Testis (tissue), 3 donors: Measurements from ENCODE around the gene ALDH1A3. TPM values are rescaled to one million over a fixed set of nuclear protein-coding genes. Genes with fewer than 3 reads are reported as not detected.

Source experiments
- DNase-seq: peaks from one replicate; pipeline ENCODE4 v3.0.0-alpha.2; 2019
- H3K27ac ChIP-seq, 2 donors: fragments of 200-600 bp; sonication (generic); one replicate each; pipeline ENCODE4 v1.5.1; 2019
- H3K27me3 ChIP-seq: fragments of 200-600 bp; sonication (generic); one replicate; pipeline ENCODE4 v1.5.1; 2019
- H3K36me3 ChIP-seq: fragments of 200-600 bp; sonication (generic); one replicate; pipeline ENCODE4 v1.5.1; 2017; ENCODE audit warnings: low read depth; ENCODE audit errors: missing control alignments
- H3K4me1 ChIP-seq: fragments of 200-600 bp; sonication (generic); one replicate; pipeline ENCODE4 v1.5.1; 2019
- H3K4me3 ChIP-seq, 2 donors: fragments of 200-600 bp; sonication (generic); one replicate each; pipeline ENCODE4 v1.5.1; 2017 to 2019
- H3K9me3 ChIP-seq: fragments of 200-600 bp; sonication (generic); one replicate; pipeline ENCODE4 v1.5.1; 2017
- POLR2A ChIP-seq: fragments of 450-650 bp; IDR thresholded peaks from one replicate; pipeline ENCODE4 v1.6.1; 2017; ENCODE audit warnings: antibody characterized with exemption, mild to moderate bottlenecking, moderate library complexity
- WGBS, 2 donors: methylation state at CpG; one replicate each; pipeline ENCODE4 v1.1.5; 2018; 5-methylcytosine and 5-hydroxymethylcytosine counted together
- intact Hi-C: fragments of 100-400 bp; cut with DNase I; formaldehyde crosslinking; loops from one replicate; pipeline ENCODE4 v1.15.1; 2023; ENCODE audit warnings: low total_unique reads
- polyA plus RNA-seq: library from polyadenylated mRNA; stranded (reverse); fragments of 350-450 nt; fragmentation: Illumina TruSeq; extraction: RNeasy Lipid Tissue Mini Kit (QIAGEN cat#74804); gene quantifications from one replicate; pipeline ENCODE4 v1.2.3, GENCODE V29; 2014; ENCODE audit warnings: low read depth, low replicate concordance; ENCODE audit not compliant: insufficient read depth
- total RNA-seq, 2 donors: library from RNA; depleted of rRNA; stranded (reverse); fragments of >200 nt; gene quantifications; one replicate each; pipeline ENCODE4 v1.2.3, GENCODE V29; 2016
- TF ChIP-seq, protein P1 (sequence below), 3 experiments: fragments of 450-650 bp in 2 of 3; fragments of 200-600 bp in 1 of 3; sonication (generic) in 1 of 3; IDR thresholded peaks; one replicate each; pipeline ENCODE4 v1.5.1; 2016 to 2019; ENCODE audit warnings: antibody characterized with exemption in 3 of 3, mild to moderate bottlenecking in 2 of 3, moderate library complexity in 1 of 3

ALDH1A3 gene
- total and polyA plus RNA-seq, 3 donors from 2014 or later = 29.5 to 69.9 (median 42.5) TPM

DNA sequence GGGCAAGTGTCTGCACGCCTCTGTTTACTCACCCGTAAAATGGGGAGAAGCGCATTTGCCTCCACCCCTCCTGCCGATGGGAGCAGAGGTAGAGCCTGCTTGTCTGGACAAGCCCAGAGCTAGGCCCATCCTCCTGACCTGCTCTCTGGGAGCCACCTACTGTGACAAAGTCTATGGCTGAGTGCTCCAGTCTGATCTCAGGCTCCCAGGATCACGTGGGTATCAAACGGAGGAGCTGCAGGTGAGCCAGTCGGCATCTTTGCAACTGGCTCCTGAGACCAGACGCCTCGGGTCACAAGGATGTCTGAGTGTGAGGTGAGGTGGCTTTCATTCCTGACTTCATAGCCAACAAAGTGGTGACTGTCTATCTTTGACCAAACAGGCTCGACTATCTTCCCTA is 2.1 kb upstream of the ALDH1A3 start:
- no peaks in the 10 kb centered on the region for H3K9me3 ChIP-seq
- no peaks in the 10 kb centered on the region for H3K36me3 ChIP-seq
- H3K4me1 ChIP-seq = no peaks in the 10 kb centered on the region
- intact Hi-C loops = loop anchor here (10.0 kb wide), 1 partner anchor 243 kb away; no protein-coding TSS in a partner anchor
- 68 to 79% methylated on average over 6 to 10 of the region's 10 CpGs for WGBS, 2 donors
- no peak overlapping the region for H3K27ac ChIP-seq
- no peak overlapping the region for H3K4me3 ChIP-seq
- H3K27me3 ChIP-seq = no peaks in the 10 kb centered on the region
- DNase-seq = no peak
- TF ChIP-seq, protein P1, sequence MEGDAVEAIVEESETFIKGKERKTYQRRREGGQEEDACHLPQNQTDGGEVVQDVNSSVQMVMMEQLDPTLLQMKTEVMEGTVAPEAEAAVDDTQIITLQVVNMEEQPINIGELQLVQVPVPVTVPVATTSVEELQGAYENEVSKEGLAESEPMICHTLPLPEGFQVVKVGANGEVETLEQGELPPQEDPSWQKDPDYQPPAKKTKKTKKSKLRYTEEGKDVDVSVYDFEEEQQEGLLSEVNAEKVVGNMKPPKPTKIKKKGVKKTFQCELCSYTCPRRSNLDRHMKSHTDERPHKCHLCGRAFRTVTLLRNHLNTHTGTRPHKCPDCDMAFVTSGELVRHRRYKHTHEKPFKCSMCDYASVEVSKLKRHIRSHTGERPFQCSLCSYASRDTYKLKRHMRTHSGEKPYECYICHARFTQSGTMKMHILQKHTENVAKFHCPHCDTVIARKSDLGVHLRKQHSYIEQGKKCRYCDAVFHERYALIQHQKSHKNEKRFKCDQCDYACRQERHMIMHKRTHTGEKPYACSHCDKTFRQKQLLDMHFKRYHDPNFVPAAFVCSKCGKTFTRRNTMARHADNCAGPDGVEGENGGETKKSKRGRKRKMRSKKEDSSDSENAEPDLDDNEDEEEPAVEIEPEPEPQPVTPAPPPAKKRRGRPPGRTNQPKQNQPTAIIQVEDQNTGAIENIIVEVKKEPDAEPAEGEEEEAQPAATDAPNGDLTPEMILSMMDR (IDR thresholded peaks at IDR 0.05) = no peak
- TF ChIP-seq POLR2A = no peak

DNA sequence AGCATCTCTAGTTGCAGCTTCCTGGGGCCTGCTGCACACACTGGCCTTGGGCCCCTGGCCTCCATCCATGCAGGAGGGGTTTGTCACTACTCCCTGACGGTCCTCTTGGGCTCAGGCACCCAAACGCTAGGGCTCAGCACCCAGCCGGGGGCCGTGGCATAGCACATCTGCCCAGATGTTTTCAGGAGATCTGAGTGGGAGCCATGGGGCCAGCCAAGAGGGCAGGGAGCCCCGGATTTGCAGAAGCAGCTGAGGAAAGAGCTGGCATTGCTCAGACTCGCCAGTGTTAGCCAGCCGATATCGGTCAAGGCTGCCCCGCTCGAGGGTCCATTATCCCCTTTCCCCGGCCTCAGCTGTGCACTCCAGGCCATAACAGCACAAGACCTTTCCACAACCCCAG is 1.5 kb upstream of the ALDH1A3 start:
- 34 to 50% methylated on average over 4 to 11 of the region's 11 CpGs for WGBS, 2 donors

DNA sequence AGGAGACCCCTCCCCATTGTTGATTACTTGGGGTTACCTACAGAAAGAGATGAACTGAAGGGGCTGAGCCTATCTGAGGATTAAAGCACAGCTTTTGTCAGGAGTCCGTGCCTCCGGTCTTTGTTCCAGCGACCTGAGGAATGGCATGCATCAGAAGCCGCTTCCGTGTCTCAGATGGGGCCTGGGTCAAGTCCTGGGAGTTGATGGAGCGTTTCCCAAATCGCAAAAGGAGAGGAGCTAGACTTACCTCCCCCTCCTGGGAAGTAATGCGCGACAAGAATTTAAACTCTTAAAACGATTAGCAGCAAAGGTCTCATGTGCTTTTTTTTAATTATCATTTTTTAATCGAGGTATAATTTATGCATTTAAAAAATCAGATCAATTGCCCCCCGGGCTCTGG is 983 bp upstream of the ALDH1A3 start:
- no peaks in the 10 kb centered on the region for H3K27me3 ChIP-seq
- H3K36me3 ChIP-seq = no peaks in the 10 kb centered on the region
- TF ChIP-seq POLR2A = no peak
- TF ChIP-seq, protein P1 (IDR thresholded peaks at IDR 0.05) = no peak
- H3K4me3 ChIP-seq = peak overlapping the region in 1 of 2 donors; percentile 63
- no peaks in the 10 kb centered on the region for H3K9me3 ChIP-seq
- peak overlapping the region in 1 of 2 donors; percentile 84 for H3K27ac ChIP-seq
- no peaks in the 10 kb centered on the region for H3K4me1 ChIP-seq
- no peak for DNase-seq
- intact Hi-C loops = loop anchor here (10.0 kb wide), 1 partner anchor 244 kb away; no protein-coding TSS in a partner anchor
- WGBS, 2 donors = 23 to 32% methylated on average over 12 of the region's 12 CpGs

More for the DNA sequence above, 1.5 kb upstream of the ALDH1A3 start:
- DNase-seq = no peak
- no peak overlapping the region for H3K4me3 ChIP-seq
- no peak for TF ChIP-seq POLR2A
- TF ChIP-seq, protein P1 (IDR thresholded peaks at IDR 0.05) = no peak
- no peaks in the 10 kb centered on the region for H3K27me3 ChIP-seq
- no peak overlapping the region for H3K27ac ChIP-seq
- H3K4me1 ChIP-seq = no peaks in the 10 kb centered on the region
- no peaks in the 10 kb centered on the region for H3K9me3 ChIP-seq
- intact Hi-C loops = loop anchor here (10.0 kb wide), 1 partner anchor 243 kb away; no protein-coding TSS in a partner anchor
- H3K36me3 ChIP-seq = no peaks in the 10 kb centered on the region

DNA sequence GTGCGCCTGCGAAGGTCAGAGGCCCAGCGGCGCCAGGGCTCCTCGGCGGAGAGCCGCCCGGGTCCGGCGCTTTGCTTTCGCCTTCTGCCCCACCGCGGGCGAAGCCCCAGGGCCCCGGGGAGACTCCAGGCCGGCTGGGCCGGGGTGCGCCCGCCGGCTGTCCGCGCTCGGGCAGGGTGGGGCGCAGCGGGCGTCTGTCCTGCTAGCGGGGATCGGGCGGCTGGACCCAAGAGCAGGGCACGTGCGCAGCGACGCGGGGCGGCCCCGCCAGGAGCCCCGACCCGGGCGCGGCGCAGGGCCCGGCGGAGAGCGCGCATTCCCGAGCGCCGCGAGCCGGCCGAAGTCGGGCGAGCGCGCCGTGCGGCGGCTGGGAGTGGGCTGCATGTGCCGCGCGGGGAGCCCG is 569 bp upstream of the ALDH1A3 start:
- Histone ChIP-seq H3K4me1 (no peaks in the 10 kb centered on the region), H3K4me3 (peak overlapping the region in 1 of 2 donors; percentile 63), H3K36me3 (no peaks in the 10 kb centered on the region), H3K27me3 (no peaks in the 10 kb centered on the region), H3K9me3 (no peaks in the 10 kb centered on the region), H3K27ac (peak overlapping the region in 1 of 2 donors; percentile 84)
- no peak for DNase-seq
- intact Hi-C loops = loop anchor here (10.0 kb wide), 1 partner anchor 244 kb away; no protein-coding TSS in a partner anchor
- TF ChIP-seq, protein P1 (IDR thresholded peaks at IDR 0.05) = no peak
- TF ChIP-seq POLR2A = no peak
- 3 to 4% methylated on average over 9 to 17 of the region's 62 CpGs for WGBS, 2 donors
